Left kidney (tissue), 2 donors: ENCODE data around the gene ATP6V1G1. TPM values are rescaled to one million over a fixed set of nuclear protein-coding genes. Genes with fewer than 3 reads are reported as not detected.

Experiments used
- DNase-seq: peaks from one replicate; pipeline ENCODE4 v3.0.0-alpha.2; 2013
- polyA plus RNA-seq: library from polyadenylated mRNA; unstranded; fragments of 120-200 nt; gene quantifications from one replicate; pipeline ENCODE4 v1.2.1, GENCODE V29; 2013; ENCODE audit not compliant: insufficient read length

ATP6V1G1 gene
- polyA plus RNA-seq, 1 donor: 211 TPM

- peak; percentile 73 for DNase-seq
These were observed 24.1 kb downstream of the ATP6V1G1 start for GRCh38 chr9:114611516-114612271.

- no peak for DNase-seq
These were observed 24.8 kb downstream of the ATP6V1G1 start for GRCh38 chr9:114612272-114612923.

GRCh38 chr9:114613087-114613486, 25.5 kb downstream of the ATP6V1G1 start:
- DNase-seq: no peak

- DNase-seq: no peak
These were observed 26.4 kb downstream of the ATP6V1G1 start for GRCh38 chr9:114613919-114614318.

GRCh38 chr9:114614373-114614772, 26.8 kb downstream of the ATP6V1G1 start:
- no peak for DNase-seq

- DNase-seq: no peak
These were observed 29.3 kb downstream of the ATP6V1G1 start for GRCh38 chr9:114616684-114617520.

GRCh38 chr9:114619191-114619761, 31.7 kb downstream of the ATP6V1G1 start:
- DNase-seq: peak; percentile 22

- DNase-seq: no peak
These were observed 34.0 kb downstream of the ATP6V1G1 start for GRCh38 chr9:114621561-114621960.

GRCh38 chr9:114621975-114622609, 34.5 kb downstream of the ATP6V1G1 start:
- no peak for DNase-seq

- no peak for DNase-seq
These were observed 37.1 kb downstream of the ATP6V1G1 start for GRCh38 chr9:114624677-114625076.

GRCh38 chr9:114626415-114627020, 38.9 kb downstream of the ATP6V1G1 start:
- no peak for DNase-seq

GRCh38 chr9:114627553-114627952, 40.0 kb downstream of the ATP6V1G1 start:
- DNase-seq: no peak

GRCh38 chr9:114629563-114630090, 42.1 kb downstream of the ATP6V1G1 start:
- DNase-seq: no peak

GRCh38 chr9:114631166-114631565, 43.6 kb downstream of the ATP6V1G1 start:
- DNase-seq: no peak

- no peak for DNase-seq
These were observed 46.0 kb downstream of the ATP6V1G1 start for GRCh38 chr9:114633438-114634089.

- DNase-seq: no peak
These were observed 46.8 kb downstream of the ATP6V1G1 start for GRCh38 chr9:114634387-114634786.

- no peak for DNase-seq
These were observed 50.8 kb downstream of the ATP6V1G1 start for GRCh38 chr9:114638404-114638803.

- no peak for DNase-seq
These were observed 54.4 kb downstream of the ATP6V1G1 start for GRCh38 chr9:114641967-114642366.

GRCh38 chr9:114643001-114643400, 55.4 kb downstream of the ATP6V1G1 start:
- no peak for DNase-seq

- no peak for DNase-seq
These were observed 56.3 kb downstream of the ATP6V1G1 start for GRCh38 chr9:114643896-114644295.
